ENCODE data around the gene PATZ1. TPM values are rescaled to one million over a fixed set of nuclear protein-coding genes. Genes with fewer than 3 reads are reported as not detected.

Gene PATZ1
- total RNA-seq, 2 experiments from 2014 or later, result 49.2 to 53.4 TPM

DNA sequence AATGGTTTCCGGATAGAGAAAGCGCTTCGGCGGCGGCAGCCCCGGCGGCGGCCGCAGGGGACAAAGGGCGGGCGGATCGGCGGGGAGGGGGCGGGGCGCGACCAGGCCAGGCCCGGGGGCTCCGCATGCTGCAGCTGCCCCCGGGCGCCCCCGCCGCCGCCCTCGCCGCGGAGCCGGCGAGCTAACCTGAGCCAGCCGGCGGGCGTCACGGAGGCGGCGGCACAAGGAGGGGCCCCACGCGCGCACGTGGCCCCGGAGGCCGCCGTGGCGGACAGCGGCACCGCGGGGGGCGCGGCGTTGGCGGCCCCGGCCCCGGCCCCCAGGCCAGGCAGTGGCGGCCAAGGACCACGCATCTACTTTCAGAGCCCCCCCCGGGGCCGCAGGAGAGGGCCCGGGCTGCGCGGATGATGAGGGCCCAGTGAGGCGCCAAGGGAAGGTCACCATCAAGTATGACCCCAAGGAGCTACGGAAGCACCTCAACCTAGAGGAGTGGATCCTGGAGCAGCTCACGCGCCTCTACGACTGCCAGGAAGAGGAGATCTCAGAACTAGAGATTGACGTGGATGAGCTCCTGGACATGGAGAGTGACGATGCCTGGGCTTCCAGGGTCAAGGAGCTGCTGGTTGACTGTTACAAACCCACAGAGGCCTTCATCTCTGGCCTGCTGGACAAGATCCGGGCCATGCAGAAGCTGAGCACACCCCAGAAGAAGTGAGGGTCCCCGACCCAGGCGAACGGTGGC is 69.5 kb downstream of the PATZ1 start:
- BruUV-seq (replicated peaks), result no TSS peak
- Histone ChIP-seq H3K9me3 (ENCODE audit: low read length) (no peaks in the 10 kb centered on the region), H3K79me2 (ENCODE audit: insufficient read depth, low read depth, low read length) (no peaks in the 10 kb centered on the region), H2AFZ (ENCODE audit: low read length) (no peak overlapping the region), H3K4me2 (ENCODE audit: low read length) (no peak overlapping the region), H3K9me2 (ENCODE audit: insufficient read depth, low read length) (no peaks in the 10 kb centered on the region), H4K20me1 (ENCODE audit: insufficient read depth, low read length) (no peaks in the 10 kb centered on the region), H3K4me1 (ENCODE audit: insufficient read depth, low read length, poor library complexity, severe bottlenecking) (no peaks in the 10 kb centered on the region), H3K36me3 (ENCODE audit: insufficient read depth, low read length) (peaks cover 62% of the 10 kb centered on the region), H3K4me3 (ENCODE audit: low read depth, low read length, poor library complexity, severe bottlenecking) (no peak overlapping the region), H3K27ac (ENCODE audit: low read depth, low read length, poor library complexity, severe bottlenecking) (no peak overlapping the region)
- intact Hi-C loops (cut with micrococcal nuclease; ENCODE audit: unreplicated experiment), result no loop called here
- ChIA-PET POLR2A (interaction anchor here (0.6 kb wide), 1 partner anchor 226 kb away, joined by 3 read pairs; no protein-coding TSS in a partner anchor), CTCF (ENCODE audit: unreplicated experiment) (no interaction called here)
- no peak for TF ChIP-seq EZH2phosphoT487 (IDR thresholded peaks at IDR 0.05; ENCODE audit: borderline replicate concordance, low read depth, low read length)
- TF ChIP-seq, protein P1, sequence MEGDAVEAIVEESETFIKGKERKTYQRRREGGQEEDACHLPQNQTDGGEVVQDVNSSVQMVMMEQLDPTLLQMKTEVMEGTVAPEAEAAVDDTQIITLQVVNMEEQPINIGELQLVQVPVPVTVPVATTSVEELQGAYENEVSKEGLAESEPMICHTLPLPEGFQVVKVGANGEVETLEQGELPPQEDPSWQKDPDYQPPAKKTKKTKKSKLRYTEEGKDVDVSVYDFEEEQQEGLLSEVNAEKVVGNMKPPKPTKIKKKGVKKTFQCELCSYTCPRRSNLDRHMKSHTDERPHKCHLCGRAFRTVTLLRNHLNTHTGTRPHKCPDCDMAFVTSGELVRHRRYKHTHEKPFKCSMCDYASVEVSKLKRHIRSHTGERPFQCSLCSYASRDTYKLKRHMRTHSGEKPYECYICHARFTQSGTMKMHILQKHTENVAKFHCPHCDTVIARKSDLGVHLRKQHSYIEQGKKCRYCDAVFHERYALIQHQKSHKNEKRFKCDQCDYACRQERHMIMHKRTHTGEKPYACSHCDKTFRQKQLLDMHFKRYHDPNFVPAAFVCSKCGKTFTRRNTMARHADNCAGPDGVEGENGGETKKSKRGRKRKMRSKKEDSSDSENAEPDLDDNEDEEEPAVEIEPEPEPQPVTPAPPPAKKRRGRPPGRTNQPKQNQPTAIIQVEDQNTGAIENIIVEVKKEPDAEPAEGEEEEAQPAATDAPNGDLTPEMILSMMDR (conservative IDR thresholded peaks at IDR 0.05; ENCODE audit: low read length), result no peak
- no peak for DNase-seq (ENCODE audit: low spot score)

Small RNA genes lying within 50 kb of the gene (small RNA-seq; reads per million reads assigned to genes)
- gene RNA5SP496 (not detected), gene RNU6-338P (not detected)

Other genes starting within 250 kb of the PATZ1 start
- 1.4 TPM in 1 of 2 replicates, not detected in the other for gene SELENOM, start 238.8 kb downstream of the PATZ1 start, total RNA-seq (2014; rRNA removed; shearing (Covaris generic))
- 0.55 and 1.8 TPM in 2 replicates for gene SELENOM, start 238.8 kb downstream of the PATZ1 start, total RNA-seq (2022)
- gene INPP5J, start 223.4 kb downstream of the PATZ1 start, total RNA-seq (2014; rRNA removed; shearing (Covaris generic)), result not detected in 2 replicates
- gene INPP5J, start 223.4 kb downstream of the PATZ1 start, total RNA-seq (2022), result 7.0 and 7.5 TPM in 2 replicates
- gene PLA2G3, start 205.8 kb downstream of the PATZ1 start, total RNA-seq (2014; rRNA removed; shearing (Covaris generic)), result not detected in 2 replicates
- gene PLA2G3, start 205.8 kb downstream of the PATZ1 start, total RNA-seq (2022), result not detected in 2 replicates
- 14.3 and 17.7 TPM in 2 replicates for gene RNF185, start 186.2 kb downstream of the PATZ1 start, total RNA-seq (2014; rRNA removed; shearing (Covaris generic))
- gene RNF185, start 186.2 kb downstream of the PATZ1 start, total RNA-seq (2022), result 17.1 and 19.5 TPM in 2 replicates
- gene LIMK2, start 134.0 kb downstream of the PATZ1 start, total RNA-seq (2014; rRNA removed; shearing (Covaris generic)), result 16.2 and 24.8 TPM in 2 replicates
- 23.5 and 24.8 TPM in 2 replicates for gene LIMK2, start 134.0 kb downstream of the PATZ1 start, total RNA-seq (2022)
- gene PIK3IP1, start 53.9 kb downstream of the PATZ1 start, total RNA-seq (2014; rRNA removed; shearing (Covaris generic)), result 15.9 and 20.4 TPM in 2 replicates
- 17.0 and 17.1 TPM in 2 replicates for gene PIK3IP1, start 53.9 kb downstream of the PATZ1 start, total RNA-seq (2022)
- gene DRG1, start 53.3 kb upstream of the PATZ1 start, total RNA-seq (2014; rRNA removed; shearing (Covaris generic)), result 59.4 and 62.4 TPM in 2 replicates
- 87.0 and 89.4 TPM in 2 replicates for gene DRG1, start 53.3 kb upstream of the PATZ1 start, total RNA-seq (2022)
- gene EIF4ENIF1, start 143.5 kb upstream of the PATZ1 start, total RNA-seq (2014; rRNA removed; shearing (Covaris generic)), result 12.5 and 18.1 TPM in 2 replicates
- gene EIF4ENIF1, start 143.5 kb upstream of the PATZ1 start, total RNA-seq (2022), result 40.3 and 46.0 TPM in 2 replicates
- gene SFI1, start 150.2 kb upstream of the PATZ1 start, total RNA-seq (2014; rRNA removed; shearing (Covaris generic)), result 72.6 and 73.3 TPM in 2 replicates
- 132 and 145 TPM in 2 replicates for gene SFI1, start 150.2 kb upstream of the PATZ1 start, total RNA-seq (2022)

Measured in OCI-LY7 (cell line).